ENCODE data around the gene TTC9. TPM values are rescaled to one million over a fixed set of nuclear protein-coding genes. Genes with fewer than 3 reads are reported as not detected.

The TTC9 gene
- total and polyA plus RNA-seq, 8 donors, result 0.59 to 4.0 (median 0.97) TPM

GRCh38 chr14:70724944-70725343 is 83.2 kb downstream of the TTC9 start:
- H3K27me3 ChIP-seq, result no peaks in the 10 kb centered on the region
- no peak for TF ChIP-seq CTCF (IDR thresholded peaks at IDR 0.05)
- H3K4me3 ChIP-seq, result no peak overlapping the region
- DNase-seq, result no peak
- no peaks in the 10 kb centered on the region for H3K4me1 ChIP-seq
- peaks cover 0 to 2% (median 0%) of the 10 kb centered on the region in 3 donors for H3K36me3 ChIP-seq
- no peak overlapping the region for H3K27ac ChIP-seq
- FAIRE-seq, result no peak
- no peaks in the 10 kb centered on the region for H3K9me3 ChIP-seq
- ATAC-seq, result no peak
- intact Hi-C loops (cut with DNase I), result loop anchor here in 1 of 3 donors (10.0 kb wide), 1 partner anchor 90 kb away; no protein-coding TSS in a partner anchor
- WGBS, 2 donors, result 85 to 87% methylated on average over 6 of the region's 6 CpGs

Other genes with a start within 250 kb of the TTC9 start
- 10 to 100 TPM in 5 of 6 donors, 1 to 10 TPM in 1; 7.5 to 20.5 (median 13.4) TPM for gene SYNJ2BP, start 224.8 kb upstream of the TTC9 start, total RNA-seq
- 1 to 10 TPM; 5.0 to 7.0 TPM for gene SYNJ2BP, start 224.8 kb upstream of the TTC9 start, polyA plus RNA-seq
- under 1 TPM in 1 of 6 donors, not detected in 5; 0.09 TPM for gene ADAM21, start 189.7 kb upstream of the TTC9 start, total RNA-seq
- gene ADAM21, start 189.7 kb upstream of the TTC9 start, polyA plus RNA-seq, result under 1 TPM in 1 of 2 donors, not detected in 1; 0.05 TPM
- gene ADAM20, start 106.9 kb upstream of the TTC9 start, total RNA-seq, result under 1 TPM; 0.16 to 0.72 (median 0.46) TPM
- under 1 TPM; 0.08 to 0.14 TPM for gene ADAM20, start 106.9 kb upstream of the TTC9 start, polyA plus RNA-seq
- 10 to 100 TPM; 10.4 to 15.8 (median 12.6) TPM for gene MED6, start 41.3 kb upstream of the TTC9 start, total RNA-seq
- gene MED6, start 41.3 kb upstream of the TTC9 start, polyA plus RNA-seq, result 10 to 100 TPM in 1 of 2 donors, 1 to 10 TPM in 1; 6.4 to 13.8 TPM
- gene MAP3K9, start 167.6 kb downstream of the TTC9 start, total RNA-seq, result 1 to 10 TPM; 4.7 to 7.6 (median 5.1) TPM
- gene MAP3K9, start 167.6 kb downstream of the TTC9 start, polyA plus RNA-seq, result 1 to 10 TPM; 2.1 to 3.3 TPM